GM18526 (cell line): ENCODE results near the gene NEMP2.

Source experiments
- POLR2A ChIP-seq: IDR thresholded peaks from 3 replicates; pipeline ENCODE4 v1.6.1; 2011; ENCODE audit not compliant: insufficient read length; ENCODE audit errors: extremely low read depth

NEMP2 gene

GRCh38 chr2:190459881-190460280 lies 74.6 kb downstream of the NEMP2 start:
- no peak for TF ChIP-seq POLR2A

GRCh38 chr2:190458352-190459107 lies 76.0 kb downstream of the NEMP2 start:
- TF ChIP-seq POLR2A: no peak

DNA sequence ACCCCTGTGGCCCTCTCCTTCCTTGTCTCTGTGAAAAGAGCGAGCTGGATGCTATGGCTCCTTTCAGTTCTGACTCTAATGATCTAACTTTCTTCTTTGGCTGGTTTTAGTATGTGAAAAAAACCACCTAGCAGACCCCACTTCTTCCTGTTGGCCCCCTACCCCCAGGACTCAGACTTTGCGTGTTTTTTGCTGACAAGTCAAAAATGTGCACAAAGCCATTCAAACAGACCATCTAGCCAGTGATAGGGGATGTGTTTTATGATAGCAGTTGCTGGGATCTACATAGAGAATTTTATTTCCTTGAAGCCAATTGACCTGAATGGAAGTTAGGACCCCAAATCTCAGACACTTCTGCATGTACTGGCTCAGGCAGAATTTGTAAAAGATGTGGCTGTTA lies 77.3 kb downstream of the NEMP2 start:
- no peak for TF ChIP-seq POLR2A

DNA sequence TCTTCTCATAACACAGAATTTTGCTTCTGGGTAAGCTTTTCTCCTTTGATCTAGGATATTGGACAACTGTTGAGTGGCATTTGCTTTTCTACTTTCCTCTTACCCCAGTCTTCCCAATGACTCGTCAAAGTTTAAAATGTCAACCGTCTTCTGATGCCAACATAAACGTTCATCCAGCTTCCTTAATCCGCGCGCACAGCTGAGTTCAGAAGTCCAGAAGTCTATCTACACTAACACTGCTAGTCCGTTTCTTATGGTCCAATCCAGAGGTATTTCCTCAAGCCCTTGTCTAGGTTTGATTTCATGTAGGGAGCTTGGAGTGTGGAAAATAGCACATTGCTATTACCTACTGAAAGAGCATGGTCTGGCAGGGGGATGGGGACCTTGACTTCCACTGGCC lies 77.7 kb downstream of the NEMP2 start:
- no peak for TF ChIP-seq POLR2A

DNA sequence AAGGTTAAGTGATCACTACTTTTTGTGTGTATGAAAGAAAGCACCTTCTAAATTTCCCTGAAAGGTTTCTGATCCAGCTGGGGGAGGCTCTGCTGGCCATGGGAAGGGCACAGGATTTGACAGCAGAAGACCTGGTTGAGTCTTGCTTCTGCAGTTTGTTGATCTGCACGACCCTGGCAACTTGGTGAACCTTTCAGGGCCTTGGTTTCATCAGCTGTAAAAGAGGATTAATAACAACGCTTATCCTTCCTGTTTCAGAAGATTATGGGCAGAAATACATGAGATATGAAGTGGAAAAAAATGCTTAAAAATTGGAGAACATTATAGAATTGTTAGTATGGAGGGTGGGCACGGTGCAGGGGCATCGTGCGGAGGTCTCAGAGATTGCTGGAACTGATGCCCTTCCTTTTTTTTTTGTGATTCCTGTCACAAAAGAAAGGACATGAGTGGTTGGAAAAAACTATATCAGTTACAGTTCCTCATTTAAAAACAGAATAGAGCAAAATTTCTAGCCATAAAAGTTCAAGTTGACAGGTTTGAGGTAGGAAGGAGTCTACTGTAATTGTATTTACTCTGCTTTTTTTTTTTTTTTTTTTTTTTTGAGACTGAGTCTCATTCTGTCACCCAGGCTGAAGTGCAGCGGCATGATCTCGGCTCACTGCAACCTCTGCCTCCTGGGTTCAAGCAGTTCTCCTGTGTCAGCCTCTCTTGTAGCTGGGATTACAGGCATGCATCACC lies 79.0 kb downstream of the NEMP2 start:
- no peak for TF ChIP-seq POLR2A

GRCh38 chr2:190454795-190455194 lies 79.7 kb downstream of the NEMP2 start:
- no peak for TF ChIP-seq POLR2A
